ENCODE measurements around the gene RAB40AL.
"Not testable (repeated sequence)": the region's sequence is repeated elsewhere in the genome, so short reads cannot be mapped to it uniquely, and the experiment has no call there.

GRCh38 chrX:102971536-102971935 is 34.5 kb downstream of the RAB40AL start:
- TF ChIP-seq YY1 (IDR thresholded peaks at IDR 0.05; ENCODE audit: insufficient read depth, insufficient read length); SUZ12 (IDR thresholded peaks at IDR 0.05; ENCODE audit: extremely low read depth, insufficient read depth, insufficient read length); ZNF274 (IDR thresholded peaks at IDR 0.05; ENCODE audit: low read depth, low read length): not testable (repeated sequence)
